ENCODE measurements around the gene GTF3C1.

GRCh38 chr16:27483088-27483437 lies 66.7 kb downstream of the GTF3C1 start:
- TF ChIP-seq POLR2A (IDR thresholded peaks at IDR 0.05; ENCODE audit: low read depth, low read length) (no peak), POU2F2 (IDR thresholded peaks at IDR 0.05; ENCODE audit: low read depth, low read length) (no peak)
